K562 treated with DMSO at 1 percent for 24 hours (cell line): ENCODE results near the gene SELENOK. TPM values are rescaled to one million over a fixed set of nuclear protein-coding genes. Genes with fewer than 3 reads are reported as not detected.

ENCODE experiments used
- total RNA-seq: library from RNA; unstranded; fragments of 300-600 nt; gene quantifications from 2 replicates; pipeline ENCODE4 v1.2.3, GENCODE V29; 2022; ENCODE audit warnings: low read depth; ENCODE audit not compliant: insufficient read depth

The SELENOK gene
- total RNA-seq: 27.7 and 29.7 TPM in 2 replicates

DNA sequence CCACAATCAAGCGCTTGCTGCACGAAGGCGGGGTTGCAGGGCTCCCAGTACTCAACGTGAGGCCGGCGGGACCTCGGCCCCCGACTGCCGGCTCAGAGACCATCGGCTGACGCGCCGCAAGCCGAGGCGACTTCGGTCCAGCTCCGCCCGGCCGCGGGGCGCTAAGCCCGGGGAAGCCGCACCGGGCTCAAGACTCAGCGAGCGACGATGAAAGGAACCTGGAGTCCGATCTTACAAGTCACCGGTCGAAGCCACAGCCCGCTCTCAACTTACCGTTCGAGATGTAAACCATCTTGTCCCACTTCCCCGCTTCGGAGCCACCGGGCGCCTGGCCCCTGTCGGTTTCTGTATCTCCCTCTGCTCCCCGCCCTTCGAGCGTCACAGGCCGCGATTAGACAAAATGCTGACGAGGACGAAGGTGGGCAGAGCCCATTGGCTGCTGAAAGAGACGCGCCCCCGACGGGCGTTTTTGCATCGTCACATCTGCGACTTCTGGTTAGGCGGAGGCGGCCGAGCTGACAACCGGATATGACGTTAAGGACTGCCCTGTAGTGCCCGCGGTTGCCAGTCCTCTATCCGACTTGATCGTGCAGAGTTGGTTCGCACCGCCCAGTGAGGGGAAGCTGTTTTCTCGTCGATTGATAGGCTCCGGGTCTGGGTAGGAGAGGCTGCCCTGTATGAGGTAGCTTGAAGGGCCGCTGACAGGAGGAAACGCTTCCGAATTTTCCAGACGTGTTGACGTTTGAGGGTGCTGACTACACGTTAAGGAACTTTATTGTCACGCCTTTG, at the start of gene SELENOK:
SELENOK (minus strand) TSS at position 363 of the 789 bp plus-strand sequence.

DNA sequence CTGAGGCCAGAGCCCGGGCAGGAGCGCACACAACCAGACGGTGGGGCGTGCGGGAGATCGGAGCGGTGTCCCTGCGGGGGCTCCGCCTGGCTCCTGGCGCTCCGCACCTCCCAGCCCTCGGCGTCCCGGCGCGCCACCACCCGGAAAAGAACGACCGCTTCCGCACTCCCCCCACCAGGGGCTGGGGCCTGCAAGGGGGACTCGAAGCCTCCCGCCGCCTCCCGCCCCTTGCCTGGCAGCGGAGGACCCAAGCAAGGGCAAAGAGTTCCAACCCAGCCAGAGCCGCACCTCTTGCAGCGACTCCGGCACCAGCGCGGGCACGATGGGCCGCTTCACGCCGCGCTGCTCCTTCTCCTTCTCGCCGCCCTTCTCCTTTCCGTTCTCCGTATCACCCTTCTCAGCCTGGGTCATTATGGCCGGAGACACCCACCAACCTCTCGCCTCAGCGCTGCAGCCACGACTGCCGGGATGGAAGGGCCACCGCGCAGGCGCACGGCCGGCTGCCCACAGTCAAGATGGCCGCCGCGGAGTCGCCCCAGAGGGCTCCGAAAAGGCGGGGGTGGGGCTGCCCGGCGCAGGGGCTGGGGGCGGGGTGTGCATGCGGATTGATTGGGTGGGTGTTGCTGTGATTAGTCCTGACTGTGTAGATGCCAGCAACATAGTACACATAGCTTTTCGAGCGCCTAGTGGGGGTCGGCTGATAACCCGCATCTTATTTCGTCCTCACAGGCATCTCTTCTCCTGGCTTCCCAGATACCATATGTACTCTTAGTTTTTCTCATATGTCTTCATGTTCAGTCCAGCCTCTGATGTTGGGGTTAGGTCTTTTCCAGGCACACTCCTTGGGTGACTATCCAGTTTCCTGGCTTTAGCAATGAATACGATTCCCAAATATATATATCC, 9.7 kb downstream of the SELENOK start, which contains the start of gene ACTR8:
ACTR8 (minus strand) TSS at position 462 of the 903 bp plus-strand sequence; CDS start at position 411, 51 bp downstream.

DNA sequence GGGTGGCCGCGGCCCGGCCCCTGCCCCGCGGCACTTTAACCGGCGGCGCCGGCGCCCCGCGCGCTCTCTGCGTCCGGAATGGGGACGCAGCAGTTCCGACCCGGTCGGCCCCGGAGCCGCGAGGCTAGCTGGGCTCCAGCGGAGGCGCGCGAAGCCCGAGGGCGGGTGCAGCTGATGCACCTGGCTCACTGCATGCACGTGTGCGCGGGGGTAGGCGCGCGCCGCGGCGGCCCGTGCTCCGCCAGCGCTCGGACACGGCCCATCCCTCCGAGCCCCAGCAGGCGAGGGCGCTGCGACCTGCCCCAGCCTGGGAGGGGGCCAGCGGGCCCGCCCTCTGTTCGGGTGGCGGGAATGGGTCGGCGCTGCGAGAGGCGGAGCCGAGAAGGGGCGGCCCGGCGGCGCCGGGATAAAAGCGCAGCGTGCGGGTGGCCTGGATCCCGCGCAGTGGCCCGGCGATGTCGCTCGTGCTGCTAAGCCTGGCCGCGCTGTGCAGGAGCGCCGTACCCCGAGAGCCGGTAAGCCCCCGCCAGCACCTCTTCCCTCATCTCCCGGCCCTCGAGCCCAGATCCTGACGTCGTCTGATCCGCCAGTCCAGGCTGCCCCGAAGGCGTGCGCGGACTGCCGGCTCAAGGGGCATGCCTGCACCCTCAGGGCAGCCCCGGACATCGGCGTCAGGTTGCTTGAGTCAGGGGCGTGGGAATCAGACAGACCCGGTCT, 45.4 kb downstream of the SELENOK start, which contains the start of the genes CHDH and IL17RB:
CHDH (minus strand) TSS at position 286 of the 717 bp plus-strand sequence. CDS start 22,411 bp downstream, outside the sequence.
IL17RB (plus strand) TSS at position 435 of the 717 bp plus-strand sequence; CDS start at position 456, 21 bp downstream.

Other genes starting within 250 kb of the SELENOK start
- 0.16 and 0.21 TPM in 2 replicates for gene CHDH, start 45.4 kb downstream of the SELENOK start, total RNA-seq
- gene IL17RB, start 45.3 kb downstream of the SELENOK start, total RNA-seq: 1.2 and 1.4 TPM in 2 replicates
- 8.0 and 10.1 TPM in 2 replicates for gene ACTR8, start 9.7 kb downstream of the SELENOK start, total RNA-seq
- gene CACNA2D3, start 230.7 kb upstream of the SELENOK start, total RNA-seq: not detected in 2 replicates